Measurements from ENCODE around the gene MAP3K9. TPM values are rescaled to one million over a fixed set of nuclear protein-coding genes. Genes with fewer than 3 reads are reported as not detected.

Gene MAP3K9
- total and polyA plus RNA-seq, 9 of the 15 experiments (the other 6 are each of a cell fraction or from before 2014, with no cell fraction given) = 0.03 to 0.60 (median 0.36) TPM

DNA sequence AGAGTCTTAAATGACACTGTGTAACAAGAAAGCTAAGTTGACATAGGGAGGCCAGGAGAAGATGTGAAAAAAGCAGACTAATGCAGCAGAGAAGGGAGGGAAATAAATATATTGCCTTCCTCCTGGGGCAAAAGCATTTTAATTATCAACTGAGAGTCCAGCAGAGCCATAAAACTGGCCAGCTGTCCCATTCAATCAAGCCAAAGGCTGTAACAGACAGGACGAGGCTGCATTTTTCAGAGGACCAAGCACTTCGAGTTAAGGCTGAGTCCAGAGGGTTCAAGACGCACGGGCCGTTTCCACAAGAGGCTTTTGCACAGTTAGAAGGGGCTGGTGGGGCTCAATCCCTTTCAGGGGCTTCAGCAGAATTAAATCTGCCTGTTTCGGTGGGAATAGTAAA, 20.4 kb downstream of the MAP3K9 start (continued):
- TF ChIP-seq TAF15 (IDR thresholded peaks at IDR 0.05; ENCODE audit: low read depth, low read length) = no peak
- TF ChIP-seq COPS2 (conservative IDR thresholded peaks at IDR 0.05) = no peak
- TF ChIP-seq ZNF717 (CRISPR knock-in tag; IDR thresholded peaks at IDR 0.05) = no peak
- TF ChIP-seq, protein P1, sequence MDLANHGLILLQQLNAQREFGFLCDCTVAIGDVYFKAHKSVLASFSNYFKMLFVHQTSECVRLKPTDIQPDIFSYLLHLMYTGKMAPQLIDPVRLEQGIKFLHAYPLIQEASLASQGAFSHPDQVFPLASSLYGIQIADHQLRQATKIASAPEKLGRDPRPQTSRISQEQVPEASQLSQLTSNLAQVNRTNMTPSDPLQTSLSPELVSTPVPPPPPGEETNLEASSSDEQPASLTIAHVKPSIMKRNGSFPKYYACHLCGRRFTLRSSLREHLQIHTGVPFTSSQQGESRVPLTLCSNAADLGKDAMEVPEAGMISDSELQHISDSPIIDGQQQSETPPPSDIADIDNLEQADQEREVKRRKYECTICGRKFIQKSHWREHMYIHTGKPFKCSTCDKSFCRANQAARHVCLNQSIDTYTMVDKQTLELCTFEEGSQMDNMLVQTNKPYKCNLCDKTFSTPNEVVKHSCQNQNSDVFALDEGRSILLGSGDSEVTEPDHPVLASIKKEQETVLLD (IDR thresholded peaks at IDR 0.05) = no peak
- no peak for TF ChIP-seq RCOR1 (IDR thresholded peaks at IDR 0.05; ENCODE audit: borderline replicate concordance in 1 of 2, low read depth in 2 of 2, low read length in 2 of 2)

DNA sequence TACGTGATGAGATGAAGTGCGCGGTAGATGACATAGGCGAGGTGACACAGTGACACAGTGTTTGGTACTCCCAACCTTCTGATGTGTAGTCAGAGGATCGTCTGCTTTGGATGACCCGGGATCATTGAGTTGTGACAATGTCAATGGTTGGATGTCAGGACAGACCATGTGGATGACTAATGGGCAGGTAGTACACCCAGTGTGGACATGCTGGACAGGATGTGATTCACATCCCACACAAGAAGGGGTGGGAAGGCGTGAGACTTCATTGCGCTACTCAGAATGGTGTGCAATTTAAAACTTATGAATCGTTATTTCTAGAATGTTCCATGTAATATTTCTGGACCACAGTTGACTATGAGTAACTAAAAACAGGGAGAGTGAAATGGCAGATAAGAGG, 23.8 kb downstream of the MAP3K9 start:
- H2AFZ ChIP-seq (ENCODE audit: low read depth, low read length) = no peak overlapping the region
- H3K9me3 ChIP-seq (replicated peaks; ENCODE audit: control insufficient read depth, insufficient read depth, low read depth, low read length) = no peaks in the 10 kb centered on the region
- intact Hi-C loops (cut with micrococcal nuclease) = no loop called here
- no peak overlapping the region for H3K27ac ChIP-seq (ENCODE audit: extremely low read depth, low read depth, low read length)
- H3K4me1 ChIP-seq (replicated peaks in 1 of 2; ENCODE audit: control insufficient read depth in 2 of 2, insufficient read depth in 2 of 2, low read length in 2 of 2) = no peaks in the 10 kb centered on the region
- H3K27me3 ChIP-seq (ENCODE audit: control insufficient read depth in 2 of 2, insufficient read depth in 2 of 2, low read length in 2 of 2) = peaks cover 0 to 7% of the 10 kb centered on the region in 2 experiments; a peak in 3 of 5 replicates
- no peaks in the 10 kb centered on the region for H3K79me2 ChIP-seq (ENCODE audit: control insufficient read depth, insufficient read depth, low read length)
- no peak for FAIRE-seq
- POLR2A ChIA-PET = no interaction called here
- WGBS (ENCODE audit: insufficient coverage, low coverage, missing lambda C conversion rate) = 8% methylated on average over 9 of the region's 9 CpGs
- no peak overlapping the region for H3K4me3 ChIP-seq
- in situ Hi-C loops (cut with MboI) = no loop called here
- no peaks in the 10 kb centered on the region for H3K9me1 ChIP-seq (ENCODE audit: control insufficient read depth, insufficient read depth, low read length)
- H3K9ac ChIP-seq (ENCODE audit: insufficient read depth in 1 of 2, low read depth in 2 of 2, low read length in 2 of 2) = no peak overlapping the region
- ATAC-seq = no peak
- no peaks in the 10 kb centered on the region for H4K20me1 ChIP-seq (replicated peaks; ENCODE audit: control insufficient read depth, insufficient read depth, low read length)
- H3K4me2 ChIP-seq (ENCODE audit: insufficient read depth, low read length) = no peak overlapping the region
- BruUV-seq (replicated peaks) = no TSS peak
- DNase-seq (ENCODE audit: extremely low read depth in 1 of 4, low spot score in 3 of 4) = no peak
- TF ChIP-seq, protein P2, sequence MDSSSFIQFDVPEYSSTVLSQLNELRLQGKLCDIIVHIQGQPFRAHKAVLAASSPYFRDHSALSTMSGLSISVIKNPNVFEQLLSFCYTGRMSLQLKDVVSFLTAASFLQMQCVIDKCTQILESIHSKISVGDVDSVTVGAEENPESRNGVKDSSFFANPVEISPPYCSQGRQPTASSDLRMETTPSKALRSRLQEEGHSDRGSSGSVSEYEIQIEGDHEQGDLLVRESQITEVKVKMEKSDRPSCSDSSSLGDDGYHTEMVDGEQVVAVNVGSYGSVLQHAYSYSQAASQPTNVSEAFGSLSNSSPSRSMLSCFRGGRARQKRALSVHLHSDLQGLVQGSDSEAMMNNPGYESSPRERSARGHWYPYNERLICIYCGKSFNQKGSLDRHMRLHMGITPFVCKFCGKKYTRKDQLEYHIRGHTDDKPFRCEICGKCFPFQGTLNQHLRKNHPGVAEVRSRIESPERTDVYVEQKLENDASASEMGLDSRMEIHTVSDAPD (CRISPR knock-in tag; IDR thresholded peaks at IDR 0.05) = no peak
- TF ChIP-seq KDM4B (IDR thresholded peaks at IDR 0.05; ENCODE audit: borderline replicate concordance in 2 of 2, low read depth in 1 of 2) (no peak), ZNF589 (CRISPR knock-in tag; IDR thresholded peaks at IDR 0.05; ENCODE audit: low read depth) (no peak), MEIS2 (IDR thresholded peaks at IDR 0.05; ENCODE audit: partially characterized antibody) (no peak), RBM15 (IDR thresholded peaks at IDR 0.05; ENCODE audit: insufficient read depth, low read length) (no peak), KDM2B (CRISPR knock-in tag; IDR thresholded peaks at IDR 0.05) (no peak), ZNF253 (CRISPR knock-in tag; conservative IDR thresholded peaks at IDR 0.05) (no peak), PTRF (tag; IDR thresholded peaks at IDR 0.05) (no peak)
- CTCF ChIA-PET (ENCODE audit: low intra/inter-chr PET ratio) = no interaction called here
- H3K36me3 ChIP-seq (ENCODE audit: control insufficient read depth, insufficient read depth, low read length) = no peaks in the 10 kb centered on the region
